Natural killer cell (primary cell): ENCODE data around the gene GRID1. TPM values are rescaled to one million over a fixed set of nuclear protein-coding genes. Genes with fewer than 3 reads are reported as not detected.

ENCODE experiments used
- ATAC-seq, 3 donors: fragments of 150-1000 bp in 2 of 3; fragments of 200-7000 bp in 1 of 3; cut with Tn5 transposase; 1 replicate in 1 of 3; 2 replicates in 2 of 3; pipeline ENCODE4 v1.10.0; 2021; ENCODE audit warnings: mild to moderate bottlenecking in 2 of 3, moderate library complexity in 2 of 3
- DNase-seq, 2 donors: peaks; one replicate each; pipeline versions ENCODE4 v3.0.0 to v3.0.0-alpha.2; 2013 to 2021; ENCODE audit warnings: mixed read lengths in 1 of 2
- H3K27ac ChIP-seq: one replicate; pipeline ENCODE4 v1.5.1; 2013; ENCODE audit warnings: mild to moderate bottlenecking, low read length
- H3K27me3 ChIP-seq: one replicate; pipeline ENCODE4 v1.6.1; 2013; ENCODE audit warnings: low read length; ENCODE audit not compliant: control insufficient read depth, insufficient read depth
- H3K36me3 ChIP-seq: one replicate; pipeline ENCODE4 v1.6.1; 2013; ENCODE audit warnings: low read length; ENCODE audit not compliant: control insufficient read depth, insufficient read depth
- H3K4me1 ChIP-seq: one replicate; pipeline ENCODE4 v1.6.1; 2013; ENCODE audit warnings: low read length; ENCODE audit not compliant: control insufficient read depth, insufficient read depth
- H3K4me3 ChIP-seq: one replicate; pipeline ENCODE4 v1.5.1; 2013; ENCODE audit warnings: low read length
- H3K9me3 ChIP-seq: one replicate; pipeline ENCODE4 v1.6.1; 2013; ENCODE audit warnings: low read length; ENCODE audit not compliant: control insufficient read depth, insufficient read depth
- H3K27ac Mint-ChIP-seq, 2 donors: one replicate each; pipeline ENCODE4 v1.8.0; 2022; ENCODE audit warnings: mild to moderate bottlenecking in 2 of 2, mixed read lengths in 2 of 2, moderate library complexity in 1 of 2
- H3K27me3 Mint-ChIP-seq, 2 donors: one replicate each; pipeline ENCODE4 v1.8.0; 2022; ENCODE audit warnings: low read depth in 2 of 2, mixed read lengths in 2 of 2
- H3K36me3 Mint-ChIP-seq: one replicate; pipeline ENCODE4 v1.8.0; 2022; ENCODE audit warnings: mixed read lengths
- H3K4me1 Mint-ChIP-seq, 2 donors: one replicate each; pipeline ENCODE4 v1.8.0; 2022; ENCODE audit warnings: mixed read lengths in 2 of 2
- H3K4me3 Mint-ChIP-seq: one replicate; pipeline ENCODE4 v1.8.0; 2022; ENCODE audit warnings: mild to moderate bottlenecking, moderate library complexity, mixed read lengths
- H3K9me3 Mint-ChIP-seq, 2 donors: one replicate each; pipeline ENCODE4 v1.8.0; 2022; ENCODE audit warnings: mixed read lengths in 2 of 2
- CTCF ChIP-seq: fragments of 200-600 bp; IDR thresholded peaks from one replicate; pipeline ENCODE4 v1.8.0; 2022; ENCODE audit warnings: antibody characterized with exemption
- WGBS: methylation state at CpG from one replicate; pipeline ENCODE4 v1.1.7; 2013; ENCODE audit warnings: missing lambda C conversion rate; ENCODE audit not compliant: insufficient coverage; 5-methylcytosine and 5-hydroxymethylcytosine counted together
- intact Hi-C: fragments of 100-400 bp; cut with micrococcal nuclease; formaldehyde crosslinking; loops from one replicate; pipeline ENCODE4 v1.14.2; 2022
- total RNA-seq, 4 donors: library from RNA; stranded (reverse); fragments of 120-200 nt in 1 of 4; gene quantifications; one replicate each; pipeline versions ENCODE4 v1.2.3 to v1.2.4, GENCODE V29; 2013 to 2022

The GRID1 gene
- total RNA-seq, 3 donors from 2014 or later (not counting 1 experiment from before 2014, with no cell fraction given) = not detected

- Mint-ChIP-seq H3K27ac (no peak overlapping the region), H3K4me3 (no peak overlapping the region), H3K4me1 (peaks cover 0 to 4% of the 10 kb centered on the region in 2 donors), H3K27me3 (no peaks in the 10 kb centered on the region), H3K9me3 (no peaks in the 10 kb centered on the region), H3K36me3 (no peaks in the 10 kb centered on the region)
- WGBS = 100% methylated on average over 1 of the region's 1 CpG
- no peak overlapping the region for H3K27ac ChIP-seq
- ATAC-seq (no peak), DNase-seq (no peak)
- H3K36me3 ChIP-seq = no peaks in the 10 kb centered on the region
- TF ChIP-seq CTCF = no peak
- intact Hi-C loops = no loop called here
- H3K9me3 ChIP-seq = no peaks in the 10 kb centered on the region
- H3K27me3 ChIP-seq = no peaks in the 10 kb centered on the region
- no peak overlapping the region for H3K4me3 ChIP-seq
- H3K4me1 ChIP-seq = peaks cover 15% of the 10 kb centered on the region
Measured at GRCh38 chr10:85602713-85603112, 763.9 kb downstream of the GRID1 start.

GRCh38 chr10:85602306-85602705, 764.3 kb downstream of the GRID1 start:
- H3K27me3 ChIP-seq = no peaks in the 10 kb centered on the region
- intact Hi-C loops = no loop called here
- WGBS = 96% methylated on average over 18 of the region's 18 CpGs
- Mint-ChIP-seq H3K4me3 (no peak overlapping the region), H3K27me3 (no peaks in the 10 kb centered on the region), H3K36me3 (no peaks in the 10 kb centered on the region), H3K27ac (no peak overlapping the region), H3K9me3 (no peaks in the 10 kb centered on the region), H3K4me1 (peaks cover 0 to 4% of the 10 kb centered on the region in 2 donors)
- DNase-seq = no peak
- TF ChIP-seq CTCF = no peak
- H3K27ac ChIP-seq = no peak overlapping the region
- H3K36me3 ChIP-seq = no peaks in the 10 kb centered on the region
- peaks cover 15% of the 10 kb centered on the region for H3K4me1 ChIP-seq
- no peak for ATAC-seq
- no peaks in the 10 kb centered on the region for H3K9me3 ChIP-seq
- H3K4me3 ChIP-seq = no peak overlapping the region

GRCh38 chr10:85601526-85601925, 765.1 kb downstream of the GRID1 start:
- H3K36me3 Mint-ChIP-seq = no peaks in the 10 kb centered on the region
- no peak overlapping the region for H3K27ac Mint-ChIP-seq
- intact Hi-C loops = no loop called here
- H3K4me1 ChIP-seq = peaks cover 15% of the 10 kb centered on the region
- H3K27ac ChIP-seq = no peak overlapping the region
- no peaks in the 10 kb centered on the region for H3K27me3 ChIP-seq
- TF ChIP-seq CTCF = no peak
- H3K27me3 Mint-ChIP-seq = no peaks in the 10 kb centered on the region
- no peak for ATAC-seq
- no peak overlapping the region for H3K4me3 ChIP-seq
- no peaks in the 10 kb centered on the region for H3K9me3 ChIP-seq
- H3K36me3 ChIP-seq = no peaks in the 10 kb centered on the region
- no peaks in the 10 kb centered on the region for H3K9me3 Mint-ChIP-seq
- H3K4me1 Mint-ChIP-seq = peaks cover 0 to 4% of the 10 kb centered on the region in 2 donors
- no peak overlapping the region for H3K4me3 Mint-ChIP-seq
- DNase-seq = no peak
- 92% methylated on average over 9 of the region's 9 CpGs for WGBS

GRCh38 chr10:85600744-85601081, 765.9 kb downstream of the GRID1 start:
- Histone ChIP-seq H3K4me1 (peaks cover 15% of the 10 kb centered on the region), H3K27ac (no peak overlapping the region), H3K9me3 (no peaks in the 10 kb centered on the region), H3K4me3 (no peak overlapping the region), H3K27me3 (no peaks in the 10 kb centered on the region), H3K36me3 (no peaks in the 10 kb centered on the region)
- Mint-ChIP-seq H3K4me1 (peaks cover 0 to 4% of the 10 kb centered on the region in 2 donors), H3K4me3 (no peak overlapping the region), H3K27ac (no peak overlapping the region), H3K9me3 (no peaks in the 10 kb centered on the region), H3K36me3 (no peaks in the 10 kb centered on the region), H3K27me3 (no peaks in the 10 kb centered on the region)
- intact Hi-C loops = no loop called here
- TF ChIP-seq CTCF = no peak
- DNase-seq (no peak), ATAC-seq (no peak)
- 84% methylated on average over 2 of the region's 2 CpGs for WGBS
